A549 treated with CORT108297 at 1 μM for 4 hours (cell line): ENCODE results near the gene CEP164. TPM values are rescaled to one million over a fixed set of nuclear protein-coding genes. Genes with fewer than 3 reads are reported as not detected.

Experiments used
- total RNA-seq: library from RNA; stranded (reverse); fragments of 200-300 nt; extraction: Qiagen RNA extraction; gene quantifications from 5 replicates; pipeline ENCODE4 v1.2.3, GENCODE V29; 2022

Gene CEP164
- total RNA-seq = 15.0 to 19.3 TPM (median 16.1 TPM) in 5 replicates

DNA sequence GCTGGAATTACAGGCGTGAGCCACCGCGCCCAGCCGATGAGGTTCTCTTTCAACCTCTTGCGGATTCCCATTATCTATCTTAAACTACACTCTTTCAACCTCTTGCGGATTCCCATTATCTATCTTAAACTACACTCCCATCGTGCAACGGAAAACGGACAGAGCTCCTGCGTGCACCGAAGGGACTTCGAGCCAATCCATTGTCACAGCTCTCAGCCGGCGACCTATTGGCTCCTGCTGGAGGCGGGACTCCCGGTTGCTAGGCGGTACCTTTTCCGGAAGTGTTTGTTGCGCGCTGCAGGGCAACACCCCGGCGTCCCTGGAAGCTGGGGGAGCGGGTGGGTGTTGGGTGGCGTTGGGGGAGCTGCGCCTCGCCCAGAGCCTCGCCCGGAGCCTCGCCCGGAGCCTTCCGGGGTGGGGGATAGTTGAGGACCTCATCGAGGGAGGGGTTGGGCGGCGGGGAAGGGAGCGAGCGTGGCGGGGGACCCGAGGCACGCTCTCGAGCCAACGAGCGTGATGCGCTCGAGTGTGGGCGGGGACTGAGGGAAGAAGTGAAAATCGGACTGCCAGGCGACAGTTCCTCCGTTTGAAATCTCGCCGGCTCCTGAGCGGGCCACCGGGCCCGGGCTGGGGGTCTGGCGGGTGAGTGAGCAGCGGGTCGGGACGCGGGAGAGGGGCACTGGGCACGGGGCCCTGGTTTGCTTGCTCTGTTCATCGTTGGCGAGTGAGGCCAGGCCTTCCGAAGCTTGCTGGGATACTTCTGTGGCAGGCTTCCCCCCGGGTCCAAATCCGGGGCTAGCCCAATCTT, at the start of gene CEP164:
CEP164 (plus strand) TSS at position 288 of the 808 bp plus-strand sequence. CDS start 10,733 bp downstream, outside the sequence.

DNA sequence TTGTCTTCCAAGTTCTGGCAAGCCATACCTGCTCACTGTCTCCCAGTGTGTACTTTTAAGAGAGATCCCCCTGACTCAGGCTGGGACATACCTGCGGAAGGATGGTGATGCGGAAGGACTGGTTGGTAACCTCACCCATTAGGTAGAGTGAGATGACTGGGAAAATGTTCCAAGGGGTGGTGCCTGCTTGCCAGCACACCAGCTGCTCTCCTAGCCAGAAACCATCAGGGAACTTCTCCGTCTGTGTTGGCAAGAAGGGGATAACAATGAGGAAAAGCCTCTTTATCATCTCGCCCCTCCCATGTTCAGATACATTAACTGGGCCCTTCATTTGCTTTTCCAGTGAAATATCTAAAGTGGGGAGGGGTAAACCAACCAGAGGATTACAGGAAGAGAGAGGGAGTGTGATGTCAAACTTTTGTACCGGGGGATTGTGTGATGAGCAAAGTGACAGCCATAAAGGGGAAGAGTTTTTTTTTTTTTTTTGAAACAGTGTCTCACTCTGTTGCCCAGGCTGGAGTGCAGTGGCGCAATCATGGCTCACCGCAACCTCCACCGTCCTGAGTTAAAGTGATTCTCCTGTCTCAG, 36.8 kb upstream of the CEP164 start, which contains the start of gene BACE1-AS:
BACE1-AS (plus strand) TSS at position 538 of the 588 bp plus-strand sequence.

GRCh38 chr11:117316197-117316961, 11.3 kb upstream of the CEP164 start, which contains the start of gene BACE1:
TSS of gene BACE1 (minus strand) at chr11:117316256. CDS start at chr11:117315795, 461 bp downstream.

Other genes starting within 250 kb of the CEP164 start
- 8.1 to 10.2 TPM (median 9.1 TPM) in 5 replicates for gene SIK3, start 229.4 kb upstream of the CEP164 start, total RNA-seq
- gene PAFAH1B2, start 183.6 kb upstream of the CEP164 start, total RNA-seq = 31.3 to 43.8 TPM (median 35.1 TPM) in 5 replicates
- gene SIDT2, start 149.1 kb upstream of the CEP164 start, total RNA-seq = 3.3 to 5.1 TPM (median 5.1 TPM) in 5 replicates
- 61.4 to 151 TPM (median 112 TPM) in 5 replicates for gene TAGLN, start 128.5 kb upstream of the CEP164 start, total RNA-seq
- gene PCSK7, start 95.8 kb upstream of the CEP164 start, total RNA-seq = 13.1 to 18.4 TPM (median 17.4 TPM) in 5 replicates
- 8.3 to 12.3 TPM (median 9.2 TPM) in 5 replicates for gene RNF214, start 95.2 kb upstream of the CEP164 start, total RNA-seq
- gene BACE1-AS, start 36.5 kb upstream of the CEP164 start, total RNA-seq = 1.4 to 2.2 TPM (median 1.8 TPM) in 5 replicates
- gene BACE1, start 11.6 kb upstream of the CEP164 start, total RNA-seq = 8.4 to 10.3 TPM (median 8.8 TPM) in 5 replicates